ENCODE data around the gene ZNRF2. TPM values are rescaled to one million over a fixed set of nuclear protein-coding genes. Genes with fewer than 3 reads are reported as not detected.

Gene ZNRF2
- total RNA-seq, 1 donor from 2014 or later, result 37.7 TPM

DNA sequence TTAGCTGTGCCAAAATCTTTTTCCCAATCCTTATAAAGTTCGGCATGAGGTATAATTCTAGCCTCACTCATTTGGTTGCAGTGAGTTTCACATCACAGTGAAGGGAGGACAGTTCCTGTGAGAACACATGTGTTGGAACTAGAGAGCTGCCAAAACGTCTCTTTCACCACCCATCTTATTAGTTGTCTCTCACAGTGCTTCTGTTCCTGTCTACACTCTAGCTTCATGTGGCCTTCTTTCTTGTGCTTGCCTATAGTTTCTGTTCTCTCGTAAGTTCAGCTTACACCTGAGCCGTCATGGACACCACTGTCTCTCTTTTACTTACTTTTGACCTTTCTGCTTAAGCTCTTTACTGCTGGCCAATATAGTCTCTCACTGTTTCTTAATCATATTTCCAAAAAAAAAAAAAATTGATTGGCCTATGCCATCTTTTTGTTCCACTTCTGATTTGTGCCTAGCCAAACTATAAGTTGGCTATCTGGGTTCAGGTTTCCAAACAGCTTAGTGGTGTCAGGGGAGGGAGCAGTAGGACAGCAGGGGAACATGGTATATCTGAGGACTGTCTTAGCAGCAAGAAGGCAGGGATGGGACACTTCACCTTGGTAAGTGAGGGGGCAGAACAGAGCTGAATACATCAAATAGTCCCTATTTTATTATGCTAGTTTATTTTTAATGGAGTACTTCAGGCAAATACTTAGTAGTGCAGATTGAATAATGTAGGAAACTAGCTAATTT, 38.0 kb downstream of the ZNRF2 start:
- Mint-ChIP-seq H3K9me3 (no peaks in the 10 kb centered on the region), H3K27me3 (ENCODE audit: insufficient read depth, low read depth) (peaks cover 2% of the 10 kb centered on the region), H3K36me3 (peaks cover 7% of the 10 kb centered on the region), H3K27ac (no peak overlapping the region), H3K4me1 (no peaks in the 10 kb centered on the region), H3K4me3 (no peak overlapping the region)
- peak overlapping the region; percentile 69 for H3K27ac ChIP-seq
- H4K20me1 ChIP-seq (ENCODE audit: low read depth), result peaks cover 27% of the 10 kb centered on the region
- H3K9me3 ChIP-seq (ENCODE audit: low read depth), result no peaks in the 10 kb centered on the region
- no peak overlapping the region for H3K4me3 ChIP-seq
- TF ChIP-seq, protein P1, sequence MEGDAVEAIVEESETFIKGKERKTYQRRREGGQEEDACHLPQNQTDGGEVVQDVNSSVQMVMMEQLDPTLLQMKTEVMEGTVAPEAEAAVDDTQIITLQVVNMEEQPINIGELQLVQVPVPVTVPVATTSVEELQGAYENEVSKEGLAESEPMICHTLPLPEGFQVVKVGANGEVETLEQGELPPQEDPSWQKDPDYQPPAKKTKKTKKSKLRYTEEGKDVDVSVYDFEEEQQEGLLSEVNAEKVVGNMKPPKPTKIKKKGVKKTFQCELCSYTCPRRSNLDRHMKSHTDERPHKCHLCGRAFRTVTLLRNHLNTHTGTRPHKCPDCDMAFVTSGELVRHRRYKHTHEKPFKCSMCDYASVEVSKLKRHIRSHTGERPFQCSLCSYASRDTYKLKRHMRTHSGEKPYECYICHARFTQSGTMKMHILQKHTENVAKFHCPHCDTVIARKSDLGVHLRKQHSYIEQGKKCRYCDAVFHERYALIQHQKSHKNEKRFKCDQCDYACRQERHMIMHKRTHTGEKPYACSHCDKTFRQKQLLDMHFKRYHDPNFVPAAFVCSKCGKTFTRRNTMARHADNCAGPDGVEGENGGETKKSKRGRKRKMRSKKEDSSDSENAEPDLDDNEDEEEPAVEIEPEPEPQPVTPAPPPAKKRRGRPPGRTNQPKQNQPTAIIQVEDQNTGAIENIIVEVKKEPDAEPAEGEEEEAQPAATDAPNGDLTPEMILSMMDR (IDR thresholded peaks at IDR 0.05), result no peak
- no peak for TF ChIP-seq EZH2 (IDR thresholded peaks at IDR 0.05)
- no peak for TF ChIP-seq EZH2phosphoT487 (IDR thresholded peaks at IDR 0.05)
- H3K4me1 ChIP-seq, result peaks cover 30% of the 10 kb centered on the region
- DNase-seq (ENCODE audit: low spot score), result no peak
- H3F3A ChIP-seq (ENCODE audit: low read depth), result no peaks in the 10 kb centered on the region
- peaks cover 8% of the 10 kb centered on the region for H3K36me3 ChIP-seq
- no peak overlapping the region for H2AFZ ChIP-seq (replicated peaks)
- no peak overlapping the region for H3K9ac ChIP-seq
- H3K27me3 ChIP-seq, result no peaks in the 10 kb centered on the region
- H3K4me2 ChIP-seq, result peak overlapping the region; percentile 67
- peaks cover 98% of the 10 kb centered on the region for H3K79me2 ChIP-seq (ENCODE audit: low read depth)

DNA sequence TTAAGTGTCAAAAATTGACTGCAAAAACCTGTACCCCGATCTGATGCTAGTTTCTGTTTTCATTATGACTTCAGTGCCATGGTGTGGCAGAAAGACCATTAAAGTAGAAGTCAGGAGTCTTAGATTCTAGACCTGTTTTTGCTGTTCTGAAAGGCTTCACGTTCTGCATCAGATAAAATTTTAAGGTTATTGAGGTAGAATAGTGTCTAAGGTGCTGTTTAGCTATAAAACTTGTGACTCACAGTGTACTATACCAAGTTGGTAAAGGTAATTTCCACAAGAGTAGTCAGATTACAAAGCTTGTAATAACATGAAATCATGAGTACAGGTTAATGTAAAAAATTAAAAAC, 38.6 kb downstream of the ZNRF2 start:
- H4K20me1 ChIP-seq (ENCODE audit: low read depth), result peaks cover 24% of the 10 kb centered on the region
- no peak for TF ChIP-seq EZH2phosphoT487 (IDR thresholded peaks at IDR 0.05)
- H3K27me3 ChIP-seq, result no peaks in the 10 kb centered on the region
- no peak overlapping the region for H3K9ac ChIP-seq
- no peak overlapping the region for H3K4me2 ChIP-seq
- no peak overlapping the region for H3K27ac ChIP-seq
- peaks cover 8% of the 10 kb centered on the region for H3K36me3 ChIP-seq
- H3K9me3 Mint-ChIP-seq, result no peaks in the 10 kb centered on the region
- peaks cover 98% of the 10 kb centered on the region for H3K79me2 ChIP-seq (ENCODE audit: low read depth)
- H3F3A ChIP-seq (ENCODE audit: low read depth), result no peaks in the 10 kb centered on the region
- H3K36me3 Mint-ChIP-seq, result peaks cover 7% of the 10 kb centered on the region
- no peak overlapping the region for H2AFZ ChIP-seq (replicated peaks)
- peaks cover 2% of the 10 kb centered on the region for H3K27me3 Mint-ChIP-seq (ENCODE audit: insufficient read depth, low read depth)
- H3K4me3 ChIP-seq, result no peak overlapping the region
- no peak overlapping the region for H3K4me3 Mint-ChIP-seq
- H3K27ac Mint-ChIP-seq, result no peak overlapping the region
- no peak for DNase-seq (ENCODE audit: low spot score)
- no peaks in the 10 kb centered on the region for H3K4me1 Mint-ChIP-seq
- peaks cover 26% of the 10 kb centered on the region for H3K4me1 ChIP-seq
- no peaks in the 10 kb centered on the region for H3K9me3 ChIP-seq (ENCODE audit: low read depth)

DNA sequence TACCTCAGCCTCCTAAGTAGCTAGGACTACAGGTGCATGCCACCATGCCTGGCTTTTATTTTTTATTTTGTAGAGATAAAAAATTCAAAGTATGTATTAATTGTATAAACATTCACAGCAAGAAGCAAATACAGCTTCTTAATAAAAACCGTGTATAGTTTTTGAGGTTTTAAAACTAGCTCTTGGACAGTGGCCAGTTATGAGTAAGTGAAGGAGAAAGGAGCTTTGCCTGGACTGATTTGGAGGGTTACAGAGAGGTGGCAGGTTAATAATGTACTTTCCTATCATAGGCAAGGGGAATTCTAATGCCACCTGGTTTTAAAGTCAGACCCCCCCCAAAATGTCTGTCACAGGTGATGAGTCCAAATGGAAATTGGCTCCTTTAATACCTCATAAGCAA, 43.4 kb downstream of the ZNRF2 start:
- Histone ChIP-seq H3K9ac (no peak overlapping the region), H4K20me1 (ENCODE audit: low read depth) (peaks cover 4% of the 10 kb centered on the region), H3F3A (ENCODE audit: low read depth) (no peaks in the 10 kb centered on the region), H3K36me3 (peaks cover 12% of the 10 kb centered on the region), H3K9me3 (ENCODE audit: low read depth) (no peaks in the 10 kb centered on the region), H3K79me2 (ENCODE audit: low read depth) (peaks cover 97% of the 10 kb centered on the region), H3K27me3 (no peaks in the 10 kb centered on the region), H3K4me3 (no peak overlapping the region), H2AFZ (replicated peaks) (no peak overlapping the region), H3K4me1 (peaks cover 1% of the 10 kb centered on the region), H3K27ac (no peak overlapping the region), H3K4me2 (no peak overlapping the region)
- Mint-ChIP-seq H3K9me3 (peaks cover 2% of the 10 kb centered on the region), H3K36me3 (peaks cover 9% of the 10 kb centered on the region), H3K4me3 (no peak overlapping the region), H3K4me1 (no peaks in the 10 kb centered on the region), H3K27ac (no peak overlapping the region), H3K27me3 (ENCODE audit: insufficient read depth, low read depth) (no peaks in the 10 kb centered on the region)
- no peak for TF ChIP-seq EZH2phosphoT487 (IDR thresholded peaks at IDR 0.05)
- TF ChIP-seq EZH2 (IDR thresholded peaks at IDR 0.05), result no peak
- TF ChIP-seq, protein P1 (IDR thresholded peaks at IDR 0.05), result no peak
- DNase-seq (ENCODE audit: low spot score), result no peak

DNA sequence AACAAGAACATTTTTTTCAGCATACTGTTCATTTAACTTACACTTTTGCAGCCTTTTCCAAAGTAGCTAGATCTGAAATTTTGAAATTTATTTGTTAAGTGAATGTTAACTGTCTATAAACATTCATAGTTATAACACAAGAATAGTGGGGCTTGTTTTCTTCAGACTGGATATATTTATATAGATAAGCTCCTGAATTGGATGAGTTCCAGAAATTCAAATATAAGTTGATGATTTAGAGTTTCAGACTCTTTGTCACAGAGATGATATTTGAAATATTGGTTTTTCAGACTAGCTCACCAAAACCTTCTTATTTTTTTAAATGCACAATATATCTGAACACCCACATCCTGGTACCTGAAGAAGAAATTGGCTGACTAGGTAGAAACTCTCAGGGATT, 44.0 kb downstream of the ZNRF2 start:
- peaks cover 97% of the 10 kb centered on the region for H3K79me2 ChIP-seq (ENCODE audit: low read depth)
- H3K4me1 Mint-ChIP-seq, result no peaks in the 10 kb centered on the region
- H3K27me3 Mint-ChIP-seq (ENCODE audit: insufficient read depth, low read depth), result no peaks in the 10 kb centered on the region
- DNase-seq (ENCODE audit: low spot score), result no peak
- H3K36me3 Mint-ChIP-seq, result peaks cover 9% of the 10 kb centered on the region
- H3K4me3 ChIP-seq, result no peak overlapping the region
- H3K4me1 ChIP-seq, result no peaks in the 10 kb centered on the region
- H3K27me3 ChIP-seq, result no peaks in the 10 kb centered on the region
- H3K9ac ChIP-seq, result no peak overlapping the region
- TF ChIP-seq EZH2 (IDR thresholded peaks at IDR 0.05) (no peak), EZH2phosphoT487 (IDR thresholded peaks at IDR 0.05) (no peak)
- TF ChIP-seq, protein P1 (IDR thresholded peaks at IDR 0.05), result no peak
- no peak overlapping the region for H3K4me2 ChIP-seq
- peaks cover 2% of the 10 kb centered on the region for H3K9me3 Mint-ChIP-seq
- H3K27ac ChIP-seq, result no peak overlapping the region
- no peak overlapping the region for H3K27ac Mint-ChIP-seq
- no peaks in the 10 kb centered on the region for H4K20me1 ChIP-seq (ENCODE audit: low read depth)
- no peaks in the 10 kb centered on the region for H3K9me3 ChIP-seq (ENCODE audit: low read depth)
- H3K36me3 ChIP-seq, result peaks cover 12% of the 10 kb centered on the region
- H2AFZ ChIP-seq (replicated peaks), result no peak overlapping the region
- no peaks in the 10 kb centered on the region for H3F3A ChIP-seq (ENCODE audit: low read depth)
- H3K4me3 Mint-ChIP-seq, result no peak overlapping the region

All from neural progenitor cell (in vitro differentiated cells).